K562 (cell line): ENCODE data around the gene PARK7. TPM values are rescaled to one million over a fixed set of nuclear protein-coding genes. Genes with fewer than 3 reads are reported as not detected.

Experiments
- C11orf30 ChIP-seq: fragments of 450-650 bp; IDR thresholded peaks from 2 replicates; pipeline ENCODE4 v1.6.1; 2016; ENCODE audit warnings: low read depth, mild to moderate bottlenecking
- MTA1 ChIP-seq: fragments of 450-650 bp; IDR thresholded peaks from 2 replicates; pipeline ENCODE4 v1.6.1; 2017; ENCODE audit warnings: borderline replicate concordance
- MTA3 ChIP-seq: fragments of 450-650 bp; formaldehyde crosslinking; IDR thresholded peaks from 2 replicates; pipeline ENCODE4 v1.6.1; 2017; ENCODE audit warnings: mild to moderate bottlenecking, borderline replicate concordance
- MYC ChIP-seq, 2 experiments: fragments of 250-450 bp in 1 of 2; sonication (Bioruptor Pico) in 1 of 2; IDR thresholded peaks; 2 replicates each; pipeline versions ENCODE4 v1.5.1 to v1.6.1; 2012 to 2021; ENCODE audit warnings: low read depth in 2 of 2, borderline replicate concordance in 1 of 2, improper control_type of control experiment in 1 of 2, low read length in 1 of 2, mild to moderate bottlenecking in 1 of 2, moderate library complexity in 1 of 2
- RBM25 ChIP-seq: fragments of 200-400 bp; formaldehyde crosslinking; IDR thresholded peaks from 2 replicates; pipeline ENCODE4 v1.6.1; 2018; ENCODE audit warnings: low read length, low read depth, moderate library complexity; ENCODE audit not compliant: severe bottlenecking
- ZNF133 ChIP-seq: fragments of 250-450 bp; sonication (Bioruptor Pico); IDR thresholded peaks from 2 replicates; pipeline ENCODE4 v1.4.0; 2020; ENCODE audit warnings: mild to moderate bottlenecking
- ZNF324 ChIP-seq: fragments of 250-450 bp; sonication (Bioruptor Pico); IDR thresholded peaks from 2 replicates; pipeline ENCODE4 v1.4.0; 2020; ENCODE audit warnings: mild to moderate bottlenecking
- polyA plus RNA-seq, 8 experiments: library from polyadenylated mRNA; depleted of rRNA in 4 of 8; stranded (reverse) in 5 of 8; unstranded in 3 of 8; fragments of >200 nt; fragmentation: Nextera tagmentation in 2 of 8; fragmentation: Illumina TruSeq in 1 of 8; extraction: Ambion mirVana in 2 of 8; extraction: Trizol in 1 of 8; gene quantifications; 2 replicates each; pipeline versions ENCODE4 v1.2.1 to v1.2.3, GENCODE V29; 2011 to 2014; ENCODE audit warnings: inconsistent platforms in 1 of 8, missing spikeins in 1 of 8
- total RNA-seq, 7 experiments: library from RNA; depleted of rRNA in 6 of 7; stranded (reverse); fragments of >200 nt in 6 of 7; fragmentation: Illumina TruSeq in 2 of 7; extraction: Trizol in 2 of 7; gene quantifications; 2 replicates each; pipeline versions ENCODE4 v1.2.1 to v1.2.3, GENCODE V29; 2011 to 2021; ENCODE audit warnings: low replicate concordance in 1 of 7
- TF ChIP-seq, protein P1 (sequence below): fragments of 250-450 bp; sonication (Bioruptor Pico); IDR thresholded peaks from 2 replicates; pipeline ENCODE4 v1.8.0; 2021; ENCODE audit warnings: borderline replicate concordance, mild to moderate bottlenecking, moderate library complexity; ENCODE audit not compliant: poor library complexity, severe bottlenecking
- TF ChIP-seq, protein P2 (sequence below), 2 experiments: fragments of 250-450 bp in 1 of 2; fragments of 450-650 bp in 1 of 2; sonication (Bioruptor Pico) in 1 of 2; IDR thresholded peaks; 2 replicates each; pipeline versions ENCODE4 v1.6.1 to v1.8.0; 2016 to 2021; ENCODE audit warnings: mild to moderate bottlenecking in 2 of 2, moderate library complexity in 2 of 2, missing compliant biosample characterization in 1 of 2, missing genetic modification characterization in 1 of 2
- TF ChIP-seq, protein P3 (sequence below): fragments of 450-650 bp; IDR thresholded peaks from 2 replicates; pipeline ENCODE4 v1.6.1; 2016; ENCODE audit warnings: mild to moderate bottlenecking, moderate library complexity
- TF ChIP-seq, protein P4 (sequence below): fragments of 200-800 bp; sonication (Bioruptor generic); IDR thresholded peaks from 2 replicates; pipeline ENCODE4 v1.6.1; 2017; ENCODE audit warnings: missing genetic modification characterization, missing compliant biosample characterization

Gene PARK7
- total and polyA plus RNA-seq, 9 of the 15 experiments (the other 6 are each of a cell fraction or from before 2014, with no cell fraction given): 374 to 1,298 (median 484) TPM

DNA sequence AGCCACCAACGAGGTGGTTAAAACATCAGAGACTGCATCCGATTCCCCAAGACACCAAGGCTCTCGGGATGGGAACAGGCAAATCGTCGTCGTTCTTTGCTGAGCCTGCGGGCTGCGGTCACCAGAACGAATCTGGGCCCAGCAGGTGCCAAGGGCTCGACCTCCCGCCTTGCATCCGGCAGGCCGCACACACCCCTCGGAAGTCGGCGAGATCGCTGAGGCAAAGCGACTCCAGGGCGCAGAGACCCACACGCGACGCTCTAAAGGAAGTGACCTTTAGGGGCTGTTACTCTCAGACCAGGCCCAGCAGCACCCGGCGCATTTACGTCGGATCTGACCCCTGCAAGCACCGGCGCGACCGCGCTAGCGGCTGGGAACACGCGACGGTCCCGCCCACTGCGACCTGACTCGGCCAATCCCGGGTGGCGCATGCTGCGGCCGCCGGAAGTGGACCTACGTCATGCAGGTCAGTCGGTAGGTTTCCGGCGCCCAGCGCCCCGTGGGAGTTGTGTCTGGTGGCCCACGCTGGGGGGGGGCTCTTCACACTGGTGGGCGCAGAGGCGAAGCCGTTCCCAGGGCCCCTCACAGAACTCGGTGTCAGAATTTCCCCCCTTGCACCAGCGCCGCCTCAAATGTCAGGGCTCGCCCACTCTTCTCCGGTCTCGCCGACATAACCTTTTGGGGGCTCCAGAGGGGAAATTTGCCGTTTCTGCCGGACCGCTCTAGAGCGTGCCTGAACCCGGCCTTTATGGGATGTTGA lies 7.5 kb upstream of the PARK7 start (continued):
- TF ChIP-seq, protein P1, sequence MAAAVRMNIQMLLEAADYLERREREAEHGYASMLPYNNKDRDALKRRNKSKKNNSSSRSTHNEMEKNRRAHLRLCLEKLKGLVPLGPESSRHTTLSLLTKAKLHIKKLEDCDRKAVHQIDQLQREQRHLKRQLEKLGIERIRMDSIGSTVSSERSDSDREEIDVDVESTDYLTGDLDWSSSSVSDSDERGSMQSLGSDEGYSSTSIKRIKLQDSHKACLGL (CRISPR knock-in tag): no peak
- TF ChIP-seq, protein P2, sequence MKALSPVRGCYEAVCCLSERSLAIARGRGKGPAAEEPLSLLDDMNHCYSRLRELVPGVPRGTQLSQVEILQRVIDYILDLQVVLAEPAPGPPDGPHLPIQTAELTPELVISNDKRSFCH (CRISPR knock-in tag; IDR thresholded peaks at IDR 0.05): no peak
- TF ChIP-seq, protein P2 (tag; IDR thresholded peaks at IDR 0.05): peak; percentile 85
- TF ChIP-seq MYC (IDR thresholded peaks at IDR 0.05; ENCODE audit: low read depth, low read length): peak; percentile 89
- peak; percentile 64; the same call in 1 of the 2 replicates for TF ChIP-seq MYC (CRISPR knock-in tag; IDR thresholded peaks at IDR 0.05; ENCODE audit: borderline replicate concordance, low read depth)
- TF ChIP-seq, protein P3, sequence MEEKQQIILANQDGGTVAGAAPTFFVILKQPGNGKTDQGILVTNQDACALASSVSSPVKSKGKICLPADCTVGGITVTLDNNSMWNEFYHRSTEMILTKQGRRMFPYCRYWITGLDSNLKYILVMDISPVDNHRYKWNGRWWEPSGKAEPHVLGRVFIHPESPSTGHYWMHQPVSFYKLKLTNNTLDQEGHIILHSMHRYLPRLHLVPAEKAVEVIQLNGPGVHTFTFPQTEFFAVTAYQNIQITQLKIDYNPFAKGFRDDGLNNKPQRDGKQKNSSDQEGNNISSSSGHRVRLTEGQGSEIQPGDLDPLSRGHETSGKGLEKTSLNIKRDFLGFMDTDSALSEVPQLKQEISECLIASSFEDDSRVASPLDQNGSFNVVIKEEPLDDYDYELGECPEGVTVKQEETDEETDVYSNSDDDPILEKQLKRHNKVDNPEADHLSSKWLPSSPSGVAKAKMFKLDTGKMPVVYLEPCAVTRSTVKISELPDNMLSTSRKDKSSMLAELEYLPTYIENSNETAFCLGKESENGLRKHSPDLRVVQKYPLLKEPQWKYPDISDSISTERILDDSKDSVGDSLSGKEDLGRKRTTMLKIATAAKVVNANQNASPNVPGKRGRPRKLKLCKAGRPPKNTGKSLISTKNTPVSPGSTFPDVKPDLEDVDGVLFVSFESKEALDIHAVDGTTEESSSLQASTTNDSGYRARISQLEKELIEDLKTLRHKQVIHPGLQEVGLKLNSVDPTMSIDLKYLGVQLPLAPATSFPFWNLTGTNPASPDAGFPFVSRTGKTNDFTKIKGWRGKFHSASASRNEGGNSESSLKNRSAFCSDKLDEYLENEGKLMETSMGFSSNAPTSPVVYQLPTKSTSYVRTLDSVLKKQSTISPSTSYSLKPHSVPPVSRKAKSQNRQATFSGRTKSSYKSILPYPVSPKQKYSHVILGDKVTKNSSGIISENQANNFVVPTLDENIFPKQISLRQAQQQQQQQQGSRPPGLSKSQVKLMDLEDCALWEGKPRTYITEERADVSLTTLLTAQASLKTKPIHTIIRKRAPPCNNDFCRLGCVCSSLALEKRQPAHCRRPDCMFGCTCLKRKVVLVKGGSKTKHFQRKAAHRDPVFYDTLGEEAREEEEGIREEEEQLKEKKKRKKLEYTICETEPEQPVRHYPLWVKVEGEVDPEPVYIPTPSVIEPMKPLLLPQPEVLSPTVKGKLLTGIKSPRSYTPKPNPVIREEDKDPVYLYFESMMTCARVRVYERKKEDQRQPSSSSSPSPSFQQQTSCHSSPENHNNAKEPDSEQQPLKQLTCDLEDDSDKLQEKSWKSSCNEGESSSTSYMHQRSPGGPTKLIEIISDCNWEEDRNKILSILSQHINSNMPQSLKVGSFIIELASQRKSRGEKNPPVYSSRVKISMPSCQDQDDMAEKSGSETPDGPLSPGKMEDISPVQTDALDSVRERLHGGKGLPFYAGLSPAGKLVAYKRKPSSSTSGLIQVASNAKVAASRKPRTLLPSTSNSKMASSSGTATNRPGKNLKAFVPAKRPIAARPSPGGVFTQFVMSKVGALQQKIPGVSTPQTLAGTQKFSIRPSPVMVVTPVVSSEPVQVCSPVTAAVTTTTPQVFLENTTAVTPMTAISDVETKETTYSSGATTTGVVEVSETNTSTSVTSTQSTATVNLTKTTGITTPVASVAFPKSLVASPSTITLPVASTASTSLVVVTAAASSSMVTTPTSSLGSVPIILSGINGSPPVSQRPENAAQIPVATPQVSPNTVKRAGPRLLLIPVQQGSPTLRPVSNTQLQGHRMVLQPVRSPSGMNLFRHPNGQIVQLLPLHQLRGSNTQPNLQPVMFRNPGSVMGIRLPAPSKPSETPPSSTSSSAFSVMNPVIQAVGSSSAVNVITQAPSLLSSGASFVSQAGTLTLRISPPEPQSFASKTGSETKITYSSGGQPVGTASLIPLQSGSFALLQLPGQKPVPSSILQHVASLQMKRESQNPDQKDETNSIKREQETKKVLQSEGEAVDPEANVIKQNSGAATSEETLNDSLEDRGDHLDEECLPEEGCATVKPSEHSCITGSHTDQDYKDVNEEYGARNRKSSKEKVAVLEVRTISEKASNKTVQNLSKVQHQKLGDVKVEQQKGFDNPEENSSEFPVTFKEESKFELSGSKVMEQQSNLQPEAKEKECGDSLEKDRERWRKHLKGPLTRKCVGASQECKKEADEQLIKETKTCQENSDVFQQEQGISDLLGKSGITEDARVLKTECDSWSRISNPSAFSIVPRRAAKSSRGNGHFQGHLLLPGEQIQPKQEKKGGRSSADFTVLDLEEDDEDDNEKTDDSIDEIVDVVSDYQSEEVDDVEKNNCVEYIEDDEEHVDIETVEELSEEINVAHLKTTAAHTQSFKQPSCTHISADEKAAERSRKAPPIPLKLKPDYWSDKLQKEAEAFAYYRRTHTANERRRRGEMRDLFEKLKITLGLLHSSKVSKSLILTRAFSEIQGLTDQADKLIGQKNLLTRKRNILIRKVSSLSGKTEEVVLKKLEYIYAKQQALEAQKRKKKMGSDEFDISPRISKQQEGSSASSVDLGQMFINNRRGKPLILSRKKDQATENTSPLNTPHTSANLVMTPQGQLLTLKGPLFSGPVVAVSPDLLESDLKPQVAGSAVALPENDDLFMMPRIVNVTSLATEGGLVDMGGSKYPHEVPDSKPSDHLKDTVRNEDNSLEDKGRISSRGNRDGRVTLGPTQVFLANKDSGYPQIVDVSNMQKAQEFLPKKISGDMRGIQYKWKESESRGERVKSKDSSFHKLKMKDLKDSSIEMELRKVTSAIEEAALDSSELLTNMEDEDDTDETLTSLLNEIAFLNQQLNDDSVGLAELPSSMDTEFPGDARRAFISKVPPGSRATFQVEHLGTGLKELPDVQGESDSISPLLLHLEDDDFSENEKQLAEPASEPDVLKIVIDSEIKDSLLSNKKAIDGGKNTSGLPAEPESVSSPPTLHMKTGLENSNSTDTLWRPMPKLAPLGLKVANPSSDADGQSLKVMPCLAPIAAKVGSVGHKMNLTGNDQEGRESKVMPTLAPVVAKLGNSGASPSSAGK: peak; percentile 95
- peak; percentile 85 for TF ChIP-seq MTA3
- no peak for TF ChIP-seq ZNF133 (CRISPR knock-in tag)
- TF ChIP-seq MTA1: peak; percentile 93
- peak; percentile 82 for TF ChIP-seq RBM25
- TF ChIP-seq C11orf30: peak; percentile 93
- TF ChIP-seq, protein P4, sequence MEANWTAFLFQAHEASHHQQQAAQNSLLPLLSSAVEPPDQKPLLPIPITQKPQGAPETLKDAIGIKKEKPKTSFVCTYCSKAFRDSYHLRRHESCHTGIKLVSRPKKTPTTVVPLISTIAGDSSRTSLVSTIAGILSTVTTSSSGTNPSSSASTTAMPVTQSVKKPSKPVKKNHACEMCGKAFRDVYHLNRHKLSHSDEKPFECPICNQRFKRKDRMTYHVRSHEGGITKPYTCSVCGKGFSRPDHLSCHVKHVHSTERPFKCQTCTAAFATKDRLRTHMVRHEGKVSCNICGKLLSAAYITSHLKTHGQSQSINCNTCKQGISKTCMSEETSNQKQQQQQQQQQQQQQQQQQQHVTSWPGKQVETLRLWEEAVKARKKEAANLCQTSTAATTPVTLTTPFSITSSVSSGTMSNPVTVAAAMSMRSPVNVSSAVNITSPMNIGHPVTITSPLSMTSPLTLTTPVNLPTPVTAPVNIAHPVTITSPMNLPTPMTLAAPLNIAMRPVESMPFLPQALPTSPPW (CRISPR knock-in tag): peak; percentile 91
- TF ChIP-seq ZNF324: no peak
